Loucy (cell line): Measurements from ENCODE around the gene ARHGAP6.

ENCODE experiments used
- EZH2phosphoT487 ChIP-seq: fragments of 200-600 bp; IDR thresholded peaks from 2 replicates; pipeline ENCODE4 v1.6.1; 2018; ENCODE audit warnings: antibody characterized with exemption, mild to moderate bottlenecking, moderate library complexity, borderline replicate concordance
- TF ChIP-seq, protein P1 (sequence below): fragments of 200-600 bp; sonication (generic); conservative IDR thresholded peaks from 2 replicates; pipeline ENCODE4 v1.5.1; 2014; ENCODE audit warnings: mild to moderate bottlenecking, antibody characterized with exemption, low read length

DNA sequence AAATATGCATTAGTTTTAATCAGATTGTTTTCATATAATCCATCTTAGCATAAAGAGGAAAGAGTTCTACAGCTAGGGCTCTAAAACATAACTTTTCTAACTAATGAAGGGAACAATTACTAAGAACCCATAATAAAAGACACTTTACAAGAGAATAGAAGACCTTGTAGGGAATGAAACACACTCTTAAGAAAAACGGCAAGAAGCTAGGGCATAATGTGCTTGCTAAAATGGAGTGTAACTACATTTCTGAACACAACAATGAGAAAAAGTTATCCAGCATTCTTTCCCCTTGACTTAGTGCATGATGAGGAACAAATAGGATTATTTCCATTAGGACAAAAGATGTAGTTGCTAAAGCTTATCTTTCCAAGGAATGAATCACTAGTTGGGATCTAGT is 54.6 kb downstream of the ARHGAP6 start:
- TF ChIP-seq, protein P1, sequence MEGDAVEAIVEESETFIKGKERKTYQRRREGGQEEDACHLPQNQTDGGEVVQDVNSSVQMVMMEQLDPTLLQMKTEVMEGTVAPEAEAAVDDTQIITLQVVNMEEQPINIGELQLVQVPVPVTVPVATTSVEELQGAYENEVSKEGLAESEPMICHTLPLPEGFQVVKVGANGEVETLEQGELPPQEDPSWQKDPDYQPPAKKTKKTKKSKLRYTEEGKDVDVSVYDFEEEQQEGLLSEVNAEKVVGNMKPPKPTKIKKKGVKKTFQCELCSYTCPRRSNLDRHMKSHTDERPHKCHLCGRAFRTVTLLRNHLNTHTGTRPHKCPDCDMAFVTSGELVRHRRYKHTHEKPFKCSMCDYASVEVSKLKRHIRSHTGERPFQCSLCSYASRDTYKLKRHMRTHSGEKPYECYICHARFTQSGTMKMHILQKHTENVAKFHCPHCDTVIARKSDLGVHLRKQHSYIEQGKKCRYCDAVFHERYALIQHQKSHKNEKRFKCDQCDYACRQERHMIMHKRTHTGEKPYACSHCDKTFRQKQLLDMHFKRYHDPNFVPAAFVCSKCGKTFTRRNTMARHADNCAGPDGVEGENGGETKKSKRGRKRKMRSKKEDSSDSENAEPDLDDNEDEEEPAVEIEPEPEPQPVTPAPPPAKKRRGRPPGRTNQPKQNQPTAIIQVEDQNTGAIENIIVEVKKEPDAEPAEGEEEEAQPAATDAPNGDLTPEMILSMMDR, result no peak
- no peak for TF ChIP-seq EZH2phosphoT487
